ENCODE results near the gene CARHSP1.

DNA sequence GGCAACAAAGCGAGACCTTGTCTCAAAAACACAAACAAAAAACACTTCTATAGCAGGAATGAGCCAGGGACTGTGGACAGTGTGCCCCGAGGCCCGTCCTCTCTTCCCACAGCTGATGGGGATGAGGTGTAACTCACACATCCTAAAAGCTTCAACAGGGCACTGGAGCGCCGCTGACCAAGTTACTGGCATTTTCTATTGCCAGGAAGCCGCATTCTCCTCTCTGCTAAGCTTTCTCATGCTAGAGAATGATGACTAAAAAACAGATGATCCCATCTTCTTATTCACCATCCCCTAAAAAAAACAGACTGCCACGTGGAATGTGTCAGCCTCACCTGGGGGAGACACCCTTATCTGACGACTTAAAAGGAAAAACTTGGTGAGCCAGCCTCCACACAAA lies 16.3 kb downstream of the CARHSP1 start:
- TF ChIP-seq EZH2phosphoT487 (IDR thresholded peaks at IDR 0.05) (no peak), EZH2 (IDR thresholded peaks at IDR 0.05) (no peak)
- TF ChIP-seq, protein P1, sequence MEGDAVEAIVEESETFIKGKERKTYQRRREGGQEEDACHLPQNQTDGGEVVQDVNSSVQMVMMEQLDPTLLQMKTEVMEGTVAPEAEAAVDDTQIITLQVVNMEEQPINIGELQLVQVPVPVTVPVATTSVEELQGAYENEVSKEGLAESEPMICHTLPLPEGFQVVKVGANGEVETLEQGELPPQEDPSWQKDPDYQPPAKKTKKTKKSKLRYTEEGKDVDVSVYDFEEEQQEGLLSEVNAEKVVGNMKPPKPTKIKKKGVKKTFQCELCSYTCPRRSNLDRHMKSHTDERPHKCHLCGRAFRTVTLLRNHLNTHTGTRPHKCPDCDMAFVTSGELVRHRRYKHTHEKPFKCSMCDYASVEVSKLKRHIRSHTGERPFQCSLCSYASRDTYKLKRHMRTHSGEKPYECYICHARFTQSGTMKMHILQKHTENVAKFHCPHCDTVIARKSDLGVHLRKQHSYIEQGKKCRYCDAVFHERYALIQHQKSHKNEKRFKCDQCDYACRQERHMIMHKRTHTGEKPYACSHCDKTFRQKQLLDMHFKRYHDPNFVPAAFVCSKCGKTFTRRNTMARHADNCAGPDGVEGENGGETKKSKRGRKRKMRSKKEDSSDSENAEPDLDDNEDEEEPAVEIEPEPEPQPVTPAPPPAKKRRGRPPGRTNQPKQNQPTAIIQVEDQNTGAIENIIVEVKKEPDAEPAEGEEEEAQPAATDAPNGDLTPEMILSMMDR (IDR thresholded peaks at IDR 0.05): no peak
